NT2/D1 (cell line): ENCODE results near the gene DAPK1.

Experiments used
- DNase-seq: peaks from one replicate; pipeline ENCODE4 v3.0.0-alpha.2; 2011; ENCODE audit warnings: low read depth, low spot score
- H3K27me3 ChIP-seq: 2 replicates; pipeline ENCODE4 v1.6.0; 2011; ENCODE audit warnings: mild to moderate bottlenecking; ENCODE audit not compliant: insufficient read length, insufficient read depth
- H3K36me3 ChIP-seq: 2 replicates; pipeline ENCODE4 v1.6.1; 2011; ENCODE audit warnings: mild to moderate bottlenecking, low read length, mixed read lengths; ENCODE audit not compliant: insufficient read depth, insufficient read length
- H3K4me1 ChIP-seq: 2 replicates; pipeline ENCODE4 v1.5.1; 2011; ENCODE audit not compliant: insufficient read depth, insufficient read length
- H3K4me3 ChIP-seq: 2 replicates; pipeline ENCODE4 v1.5.1; 2011; ENCODE audit warnings: low read depth; ENCODE audit not compliant: insufficient read length
- H3K9ac ChIP-seq: 2 replicates; pipeline ENCODE4 v1.6.0; 2011; ENCODE audit warnings: low read depth; ENCODE audit not compliant: insufficient read length
- H3K9me3 ChIP-seq: 2 replicates; pipeline ENCODE4 v1.5.1; 2011; ENCODE audit warnings: mild to moderate bottlenecking, low read length; ENCODE audit not compliant: insufficient read depth
- SUZ12 ChIP-seq: IDR thresholded peaks from 2 replicates; pipeline ENCODE4 v1.6.1; 2011; ENCODE audit not compliant: insufficient read length, insufficient read depth; ENCODE audit errors: extremely low read depth
- YY1 ChIP-seq: IDR thresholded peaks from 2 replicates; pipeline ENCODE4 v1.6.1; 2011; ENCODE audit not compliant: insufficient read length, insufficient read depth
- ZNF274 ChIP-seq: IDR thresholded peaks from 2 replicates; pipeline ENCODE4 v1.6.1; 2011; ENCODE audit warnings: mild to moderate bottlenecking, low read depth, low read length

The DAPK1 gene

GRCh38 chr9:87618931-87619330, 121.3 kb downstream of the DAPK1 start:
- Histone ChIP-seq H3K27me3 (no peaks in the 10 kb centered on the region), H3K36me3 (peaks cover 50% of the 10 kb centered on the region), H3K4me1 (peaks cover 19% of the 10 kb centered on the region), H3K4me3 (no peak overlapping the region), H3K9ac (no peak overlapping the region), H3K9me3 (peaks cover 8% of the 10 kb centered on the region; the same call in 1 of the 2 replicates)
- DNase-seq, result no peak
- no peak for TF ChIP-seq ZNF274
- TF ChIP-seq SUZ12, result no peak
- no peak for TF ChIP-seq YY1

GRCh38 chr9:87619346-87619745, 121.7 kb downstream of the DAPK1 start:
- Histone ChIP-seq H3K4me3 (no peak overlapping the region), H3K4me1 (peaks cover 18% of the 10 kb centered on the region), H3K9ac (no peak overlapping the region), H3K9me3 (peaks cover 8% of the 10 kb centered on the region; the same call in 1 of the 2 replicates), H3K36me3 (peaks cover 52% of the 10 kb centered on the region), H3K27me3 (no peaks in the 10 kb centered on the region)
- no peak for DNase-seq
- TF ChIP-seq SUZ12 (no peak), ZNF274 (no peak), YY1 (no peak)

GRCh38 chr9:87620731-87621322, 123.2 kb downstream of the DAPK1 start:
- no peak for DNase-seq
- TF ChIP-seq YY1, result no peak
- TF ChIP-seq SUZ12, result no peak
- no peak for TF ChIP-seq ZNF274
- H3K27me3 ChIP-seq, result no peaks in the 10 kb centered on the region
- H3K9me3 ChIP-seq, result peaks cover 8% of the 10 kb centered on the region; the same call in 1 of the 2 replicates
- no peak overlapping the region for H3K9ac ChIP-seq
- no peak overlapping the region for H3K4me3 ChIP-seq
- H3K4me1 ChIP-seq, result peaks cover 11% of the 10 kb centered on the region
- peaks cover 55% of the 10 kb centered on the region for H3K36me3 ChIP-seq

- H3K9me3 ChIP-seq, result peaks cover 8% of the 10 kb centered on the region; the same call in 1 of the 2 replicates
- TF ChIP-seq SUZ12 (no peak), ZNF274 (no peak), YY1 (no peak)
- DNase-seq, result no peak
- H3K9ac ChIP-seq, result no peak overlapping the region
- H3K4me3 ChIP-seq, result no peak overlapping the region
- H3K27me3 ChIP-seq, result no peaks in the 10 kb centered on the region
- peaks cover 5% of the 10 kb centered on the region for H3K4me1 ChIP-seq
- peaks cover 47% of the 10 kb centered on the region for H3K36me3 ChIP-seq
Measured at GRCh38 chr9:87622098-87622497, 124.4 kb downstream of the DAPK1 start.

- Histone ChIP-seq H3K27me3 (no peaks in the 10 kb centered on the region), H3K9me3 (peaks cover 5% of the 10 kb centered on the region; the same call in 1 of the 2 replicates), H3K4me3 (no peak overlapping the region), H3K9ac (no peak overlapping the region), H3K4me1 (peaks cover 5% of the 10 kb centered on the region), H3K36me3 (peaks cover 40% of the 10 kb centered on the region)
- TF ChIP-seq ZNF274 (no peak), YY1 (no peak), SUZ12 (no peak)
- DNase-seq, result no peak
Measured at GRCh38 chr9:87622923-87623322, 125.3 kb downstream of the DAPK1 start.

GRCh38 chr9:87628346-87628745, 130.7 kb downstream of the DAPK1 start:
- no peak for DNase-seq
- no peak overlapping the region for H3K9ac ChIP-seq
- peaks cover 27% of the 10 kb centered on the region for H3K36me3 ChIP-seq
- H3K9me3 ChIP-seq, result no peaks in the 10 kb centered on the region
- H3K4me1 ChIP-seq, result no peaks in the 10 kb centered on the region
- no peaks in the 10 kb centered on the region for H3K27me3 ChIP-seq
- TF ChIP-seq SUZ12 (no peak), YY1 (no peak), ZNF274 (no peak)
- H3K4me3 ChIP-seq, result no peak overlapping the region

- Histone ChIP-seq H3K27me3 (no peaks in the 10 kb centered on the region), H3K4me1 (no peaks in the 10 kb centered on the region), H3K36me3 (peaks cover 25% of the 10 kb centered on the region), H3K4me3 (no peak overlapping the region), H3K9ac (no peak overlapping the region), H3K9me3 (no peaks in the 10 kb centered on the region)
- TF ChIP-seq YY1, result no peak
- no peak for TF ChIP-seq SUZ12
- TF ChIP-seq ZNF274, result no peak
- DNase-seq, result no peak
Measured at GRCh38 chr9:87629104-87629503, 131.4 kb downstream of the DAPK1 start.

GRCh38 chr9:87630266-87630665, 132.6 kb downstream of the DAPK1 start:
- no peak for TF ChIP-seq ZNF274
- peaks cover 28% of the 10 kb centered on the region for H3K36me3 ChIP-seq
- no peak overlapping the region for H3K9ac ChIP-seq
- no peaks in the 10 kb centered on the region for H3K4me1 ChIP-seq
- H3K9me3 ChIP-seq, result no peaks in the 10 kb centered on the region
- DNase-seq, result no peak
- H3K4me3 ChIP-seq, result no peak overlapping the region
- no peaks in the 10 kb centered on the region for H3K27me3 ChIP-seq
